HL-60/S4 (cell line): ENCODE measurements around the gene NINJ1.
"Not testable (repeated sequence)": the region's sequence is repeated elsewhere in the genome, so short reads cannot be mapped to it uniquely, and the experiment has no call there.

Experiments used
- in situ Hi-C: fragments of 300-500 bp; cut with MboI; formaldehyde crosslinking; loops from 2 replicates; pipeline ENCODE4 v1.14.3; 2022; ENCODE audit warnings: low sequenced_read_pairs

Gene NINJ1

DNA sequence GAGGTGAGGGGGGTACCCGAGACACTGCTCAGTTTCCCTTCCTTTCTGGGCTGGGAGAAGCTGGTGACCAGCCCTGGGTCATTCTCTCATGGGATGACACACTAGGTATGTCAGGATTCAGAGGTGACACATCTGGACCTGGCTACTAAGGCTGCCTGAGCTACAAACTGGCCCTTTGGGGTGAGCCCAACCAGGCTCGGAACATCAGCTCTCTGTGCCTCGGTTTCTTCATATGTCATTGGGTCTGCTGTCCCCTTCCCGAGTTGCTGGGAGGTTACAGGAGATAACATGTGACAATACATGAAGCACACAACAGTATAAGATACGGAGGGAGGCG, 26.3 kb downstream of the NINJ1 start:
- in situ Hi-C loops, result no loop called here

DNA sequence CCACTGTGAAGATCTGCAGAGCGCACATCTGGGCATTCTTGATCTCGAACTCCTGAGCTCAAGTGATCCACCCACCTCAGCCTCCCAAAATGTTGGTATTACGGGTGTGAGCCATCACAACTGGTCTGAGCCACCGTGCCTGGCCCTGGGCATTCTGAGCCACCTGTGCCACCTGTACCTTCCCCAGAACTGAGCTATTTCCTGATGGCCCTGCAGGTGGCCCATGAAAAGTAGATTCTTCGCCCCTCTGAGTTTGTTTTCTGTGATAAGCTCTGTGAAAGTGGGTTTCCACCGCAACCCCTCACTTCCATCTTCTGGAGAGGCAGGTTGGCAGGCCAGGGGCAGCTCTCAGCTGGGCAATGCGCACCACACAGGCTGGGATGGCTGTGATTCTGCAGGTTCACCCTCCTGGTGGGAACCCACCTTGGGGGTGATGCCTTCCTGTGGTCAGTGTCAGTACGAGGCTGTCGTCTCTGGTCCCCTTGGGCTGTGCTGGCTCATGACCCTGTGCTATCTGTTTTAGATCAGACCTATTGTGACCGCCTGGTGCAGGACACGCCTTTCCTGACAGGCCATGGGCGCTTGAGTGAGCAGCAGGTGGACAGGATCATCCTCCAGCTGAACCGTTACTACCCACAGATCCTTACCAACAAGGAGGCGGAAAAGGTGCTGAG, 26.8 kb downstream of the NINJ1 start:
- in situ Hi-C loops, result no loop called here

DNA sequence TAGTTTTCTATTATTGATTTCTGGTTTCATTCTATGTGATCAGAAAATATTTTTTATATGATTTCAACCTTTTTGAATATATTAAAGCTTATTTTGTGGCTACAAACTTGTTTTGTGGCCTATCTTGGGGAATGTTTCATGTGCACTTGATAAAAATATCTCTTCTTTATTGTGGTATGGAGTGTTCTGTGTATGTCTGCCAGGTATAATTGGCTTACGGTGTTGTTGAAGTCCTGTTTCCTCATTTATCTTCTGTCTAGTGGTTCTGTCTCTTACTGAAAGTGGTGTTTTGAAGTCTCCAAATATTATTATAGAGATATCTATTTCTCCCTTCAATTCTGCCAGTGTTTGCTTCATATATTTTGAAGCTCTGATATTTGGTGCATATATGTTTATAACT, 28.4 kb downstream of the NINJ1 start:
- in situ Hi-C loops, result no loop called here

DNA sequence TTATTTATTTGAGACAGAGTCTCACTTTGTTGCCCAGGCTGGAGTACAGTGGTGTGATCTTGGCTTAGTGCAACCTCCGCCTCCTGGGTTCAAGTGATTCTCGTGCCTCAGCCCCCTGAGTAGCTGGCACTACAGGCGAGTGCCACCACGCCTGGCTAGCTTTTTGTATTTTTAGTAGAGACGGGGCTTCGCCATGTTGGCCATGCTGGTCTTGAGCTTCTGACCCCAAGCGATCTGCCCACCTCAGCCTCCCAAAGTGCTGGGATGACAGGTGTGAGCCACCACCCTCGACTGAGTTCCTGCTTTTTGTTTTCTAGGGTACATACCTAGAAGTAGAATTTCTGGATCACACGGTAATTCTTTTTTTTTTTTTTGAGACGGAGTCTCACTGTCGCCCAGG, 33.0 kb downstream of the NINJ1 start:
- in situ Hi-C loops, result not testable (repeated sequence)

DNA sequence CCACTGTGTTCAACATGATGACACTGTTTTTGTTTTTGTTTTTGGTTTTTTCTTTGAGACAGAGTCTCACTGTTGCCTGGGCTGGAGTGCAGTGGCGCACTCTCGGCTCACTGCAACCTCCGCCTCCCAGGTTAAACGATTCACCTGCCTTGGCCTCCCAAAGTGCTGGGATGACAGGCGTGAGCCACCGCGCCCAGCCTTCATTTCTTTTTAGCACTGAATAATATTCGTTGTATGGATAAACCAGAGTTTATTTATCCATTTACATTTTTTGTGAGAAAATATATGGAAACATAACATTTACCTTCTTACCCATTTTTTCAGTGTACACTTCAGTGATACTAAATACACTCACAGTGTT, 33.8 kb downstream of the NINJ1 start:
- in situ Hi-C loops, result no loop called here

DNA sequence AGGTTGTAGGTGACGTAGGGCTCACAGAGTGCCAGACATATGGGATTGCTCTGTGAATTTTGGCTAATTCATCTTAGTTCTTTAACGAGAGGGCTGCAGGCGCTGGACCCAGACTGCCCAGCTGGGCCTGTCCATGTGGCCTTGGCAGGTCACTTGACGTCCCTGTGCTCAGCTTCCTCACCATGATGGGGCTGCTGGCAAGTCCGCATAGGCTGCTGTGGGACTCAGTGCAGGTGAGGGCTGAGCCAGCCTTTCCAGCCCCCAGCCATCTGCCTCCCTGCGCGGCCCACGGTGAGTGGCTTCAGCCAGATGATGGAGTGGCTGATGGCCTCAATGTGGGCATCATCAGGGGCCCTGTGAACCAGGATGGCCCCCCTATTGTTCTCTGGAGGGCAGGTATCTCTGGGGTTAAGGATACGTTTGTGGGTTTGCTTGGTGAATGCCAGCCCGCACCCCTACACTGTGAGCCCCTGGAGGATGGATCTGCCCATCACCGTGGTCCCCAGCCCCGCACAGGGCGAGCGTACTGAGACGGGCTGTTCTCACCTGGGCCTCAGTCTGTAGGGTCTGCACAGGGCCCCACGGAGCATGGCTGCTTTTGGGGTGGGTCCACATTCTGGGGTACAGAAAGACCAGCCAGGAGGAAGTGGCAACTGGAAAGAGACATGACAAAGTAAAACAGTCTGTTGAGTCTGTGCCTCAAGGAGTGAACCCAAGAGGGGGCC, 34.3 kb downstream of the NINJ1 start:
- in situ Hi-C loops, result no loop called here

DNA sequence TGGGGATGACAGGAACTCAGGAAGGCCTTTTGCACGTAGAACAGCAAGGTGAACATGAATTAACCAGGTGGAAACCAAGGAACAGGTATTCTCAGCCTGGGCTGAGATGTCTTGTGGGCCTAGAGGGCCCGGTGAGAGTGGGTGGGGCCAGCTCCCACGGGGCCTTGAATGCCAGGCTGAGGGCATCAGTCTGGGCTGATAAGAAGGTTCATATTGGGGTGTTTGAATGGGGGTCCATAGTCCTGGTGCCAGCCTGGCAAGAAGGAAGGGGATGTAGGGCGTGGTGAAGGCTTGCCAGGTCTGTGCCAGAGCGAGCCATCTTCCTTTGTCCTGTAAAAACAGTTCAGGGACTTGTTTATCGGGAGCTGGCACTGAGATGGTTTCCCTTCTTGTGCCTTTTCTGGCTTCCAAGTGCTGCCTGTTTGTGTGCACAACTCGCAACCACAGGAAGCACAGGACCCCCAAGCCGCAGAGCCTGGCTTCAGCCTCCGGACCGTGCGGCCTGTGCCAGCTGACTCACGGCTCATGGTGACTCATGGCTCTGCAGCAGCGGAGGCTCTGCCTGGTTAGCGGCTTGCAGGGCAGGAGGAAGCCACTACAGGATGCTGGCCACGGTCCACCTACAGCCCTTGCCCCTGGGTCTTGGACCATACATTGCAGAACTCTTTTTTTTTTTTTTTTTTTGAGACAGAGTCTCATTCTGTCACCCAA, 35.7 kb downstream of the NINJ1 start:
- in situ Hi-C loops, result no loop called here

DNA sequence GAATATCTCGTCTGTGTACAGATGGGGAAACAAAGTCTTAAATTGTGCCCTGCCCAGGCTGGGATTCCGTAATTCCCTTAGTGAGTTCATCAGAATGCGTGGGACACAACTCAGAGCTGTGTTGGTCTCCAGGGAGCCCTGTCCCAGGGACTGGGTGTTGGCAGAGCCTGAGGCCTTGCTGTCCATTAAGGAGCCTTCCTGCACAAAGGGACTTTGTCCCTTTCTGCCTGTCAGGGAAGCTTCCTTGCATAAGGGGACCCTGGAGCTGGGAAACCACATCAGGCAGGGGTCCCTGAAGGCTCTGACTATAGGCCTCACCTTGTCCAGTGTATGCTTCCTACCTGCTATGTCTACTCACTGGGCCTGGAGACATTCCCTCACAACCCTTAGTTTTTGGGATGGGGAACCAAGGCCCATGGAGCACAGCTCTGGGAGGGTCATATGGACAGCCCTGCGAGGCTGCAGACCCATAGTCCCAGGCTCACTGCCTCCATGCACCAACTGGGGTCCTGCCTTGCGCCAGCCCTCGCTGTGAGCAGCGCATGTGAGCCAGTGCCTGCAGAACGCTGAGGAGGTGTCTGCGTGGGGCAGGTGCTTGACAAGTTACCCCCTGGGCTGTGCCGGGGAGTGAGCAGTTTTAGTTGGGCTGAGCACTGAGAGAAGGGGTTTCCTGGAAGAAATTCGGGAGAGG, 36.4 kb downstream of the NINJ1 start:
- in situ Hi-C loops, result no loop called here

DNA sequence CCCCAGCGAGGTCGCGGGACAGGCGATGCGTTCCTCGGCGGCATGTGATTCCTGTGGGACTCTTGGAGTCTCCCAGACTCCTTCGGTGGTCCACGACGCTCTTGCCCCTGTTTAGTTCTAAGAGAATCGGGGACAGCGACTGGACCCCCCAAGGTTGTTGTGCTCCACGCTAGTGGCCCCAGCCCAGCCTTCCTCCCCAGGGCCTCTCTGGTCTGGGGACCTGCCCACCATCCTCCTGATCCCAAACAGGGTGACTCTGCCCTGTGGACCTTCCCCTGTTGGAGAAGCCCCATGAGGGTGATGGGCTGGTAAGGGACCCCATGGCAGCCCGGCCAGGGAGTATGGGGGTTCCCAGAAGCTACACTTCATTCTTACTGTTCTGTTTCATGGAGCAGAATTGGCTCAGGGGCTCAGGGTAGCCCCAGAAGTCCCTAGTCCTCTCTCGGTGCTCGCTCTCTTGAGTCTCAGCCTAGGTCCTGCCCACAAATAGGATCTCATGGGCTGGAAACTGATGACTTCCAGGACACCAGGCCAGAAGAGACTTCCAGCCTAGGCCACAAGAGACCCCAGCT, 37.2 kb downstream of the NINJ1 start:
- in situ Hi-C loops, result no loop called here

DNA sequence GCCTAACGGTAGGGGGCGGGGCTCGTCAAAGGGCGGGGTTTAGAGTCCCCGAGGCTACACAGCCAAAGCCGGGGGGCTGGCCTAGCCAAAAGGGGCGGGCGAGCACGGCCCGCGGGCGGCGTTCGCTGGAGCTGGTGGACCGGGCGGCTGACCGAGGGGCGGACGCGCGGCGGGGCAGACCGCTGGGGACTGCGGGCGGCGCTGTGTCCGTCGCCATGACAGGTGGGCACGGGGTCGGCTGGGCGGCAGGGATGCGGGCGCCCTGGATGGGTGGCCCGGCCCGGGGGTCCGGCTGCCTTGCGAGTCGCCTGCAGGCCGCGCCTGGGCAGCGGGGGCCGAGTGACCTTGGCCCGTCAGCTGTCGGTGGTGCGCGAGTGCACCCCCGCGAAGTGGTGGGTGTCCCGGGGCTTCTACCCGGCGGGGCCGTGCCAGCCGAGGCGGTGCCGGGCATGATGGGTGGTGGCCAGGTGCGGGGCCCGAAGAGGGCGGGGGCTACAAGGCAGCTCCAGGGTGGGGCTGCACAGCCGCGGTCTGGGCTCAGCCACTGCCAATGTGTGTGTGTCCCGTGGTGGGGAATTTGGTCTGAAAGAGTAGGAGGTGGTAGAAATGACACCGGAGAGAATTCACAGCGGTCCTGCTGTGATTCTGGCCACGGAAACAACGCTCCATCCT, 37.8 kb downstream of the NINJ1 start, which contains the start of gene CARD19:
Gene CARD19 (plus strand): TSS at position 87 of the 672 bp plus-strand sequence. CDS start 129 bp downstream, at position 216.
- in situ Hi-C loops, result no loop called here

DNA sequence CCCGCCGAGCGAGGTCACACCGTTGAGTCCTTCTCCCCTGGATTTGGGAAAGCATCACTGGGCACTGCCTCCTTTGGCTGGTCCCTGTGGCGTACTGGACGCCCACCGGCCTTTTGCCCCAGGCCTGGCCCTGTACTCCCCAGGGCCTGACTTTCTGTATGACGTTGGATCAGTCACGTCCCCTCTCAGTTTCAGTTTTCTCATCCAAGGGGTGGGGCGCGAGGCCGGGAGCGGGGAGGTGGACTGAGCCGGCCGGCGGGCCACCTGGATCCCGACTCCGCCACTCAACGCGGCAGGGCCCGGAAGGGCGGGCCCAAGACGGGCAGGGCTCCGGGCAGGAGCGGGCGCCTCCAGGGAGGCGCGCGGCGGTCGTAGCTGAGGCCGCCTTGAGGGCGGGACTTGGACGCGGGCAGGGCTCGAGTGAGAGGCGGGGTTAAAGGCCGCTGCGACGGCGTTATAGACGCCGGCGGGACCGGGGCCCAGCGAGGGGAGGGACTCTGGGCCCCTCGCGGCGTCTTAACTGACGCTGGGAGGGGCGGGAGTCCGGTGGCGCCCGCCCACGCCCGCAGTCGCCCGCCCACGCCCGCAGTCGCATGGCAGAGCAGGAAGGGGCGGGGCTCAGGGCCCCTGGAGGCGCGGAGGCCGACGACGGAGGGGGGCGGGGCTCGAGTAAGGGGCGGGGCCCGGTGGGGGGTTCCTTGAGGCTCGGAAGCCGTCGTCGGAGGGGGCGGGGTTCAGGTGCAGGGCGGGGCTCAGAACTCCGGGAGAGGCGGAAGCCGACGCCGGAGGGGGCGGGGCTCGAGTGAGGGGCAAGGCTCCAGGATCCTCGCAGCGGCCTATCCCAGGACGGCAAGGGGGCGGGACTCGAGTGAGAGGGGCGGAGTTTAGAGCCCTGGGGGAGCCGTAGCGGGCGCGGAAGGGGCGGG, 38.6 kb downstream of the NINJ1 start:
- in situ Hi-C loops, result no loop called here

DNA sequence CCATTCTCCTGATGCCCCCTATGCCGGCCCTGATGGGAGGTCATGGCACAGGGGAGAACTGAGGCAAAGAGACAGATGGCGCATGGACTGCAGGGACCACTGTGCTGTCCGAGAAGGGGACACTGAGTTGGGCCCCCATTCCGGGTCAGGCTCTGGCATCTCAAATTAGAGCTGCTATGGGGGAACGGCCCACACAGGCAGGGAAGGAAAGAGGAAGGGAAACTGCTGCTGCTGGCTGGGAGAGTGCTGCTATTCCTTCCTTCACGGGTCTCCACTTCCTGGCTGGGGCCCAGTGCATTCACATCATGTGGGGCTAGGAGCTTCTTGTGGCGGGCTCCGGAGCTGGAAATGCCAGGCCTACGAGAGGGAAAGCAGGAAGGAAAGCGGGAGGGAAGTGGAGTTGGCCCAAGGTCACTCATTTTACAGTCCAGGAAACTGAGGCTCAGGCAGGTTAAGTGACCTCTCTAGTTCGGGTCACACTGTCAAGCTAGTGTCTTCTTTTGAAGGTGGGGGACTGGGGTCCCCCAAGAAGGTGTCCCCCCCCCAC, 39.3 kb downstream of the NINJ1 start:
- in situ Hi-C loops, result no loop called here

DNA sequence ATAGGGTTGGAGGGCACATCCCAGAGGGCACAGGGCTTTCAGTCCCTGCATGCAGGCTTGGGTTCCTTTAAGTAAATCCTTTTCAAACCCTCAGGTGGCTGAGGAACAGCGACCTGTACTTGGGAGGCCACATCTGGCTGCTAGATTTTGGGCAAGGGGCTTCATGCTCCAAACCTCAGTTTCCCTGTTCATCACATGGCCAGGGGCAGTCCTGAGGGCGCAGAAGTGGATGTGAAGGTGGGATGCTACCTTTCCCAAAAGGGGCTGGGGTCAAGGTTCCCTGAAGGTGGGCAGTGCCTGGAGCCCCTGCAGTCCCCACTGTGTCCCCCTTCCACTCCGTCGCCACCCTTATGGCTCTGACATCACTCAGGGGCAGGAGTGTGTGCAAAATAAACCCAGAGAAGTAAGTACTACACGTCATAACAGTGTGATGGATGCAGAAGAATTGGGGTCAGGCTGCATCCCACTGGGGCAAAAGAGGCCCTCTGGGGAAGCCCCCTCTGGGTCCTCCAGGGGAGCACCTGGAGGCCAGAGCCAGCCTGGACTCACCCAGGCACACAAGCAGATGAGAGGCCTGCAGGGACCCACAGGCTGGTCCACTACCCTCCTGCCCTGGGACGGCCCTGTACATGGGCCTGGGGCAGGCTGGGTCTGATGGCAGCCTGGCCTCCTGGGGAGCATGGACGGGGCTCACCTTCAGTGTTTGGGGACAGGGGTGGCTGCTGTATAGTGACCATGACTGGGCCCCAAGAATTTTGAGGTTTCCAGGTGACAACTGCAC, 40.0 kb downstream of the NINJ1 start:
- in situ Hi-C loops, result no loop called here

DNA sequence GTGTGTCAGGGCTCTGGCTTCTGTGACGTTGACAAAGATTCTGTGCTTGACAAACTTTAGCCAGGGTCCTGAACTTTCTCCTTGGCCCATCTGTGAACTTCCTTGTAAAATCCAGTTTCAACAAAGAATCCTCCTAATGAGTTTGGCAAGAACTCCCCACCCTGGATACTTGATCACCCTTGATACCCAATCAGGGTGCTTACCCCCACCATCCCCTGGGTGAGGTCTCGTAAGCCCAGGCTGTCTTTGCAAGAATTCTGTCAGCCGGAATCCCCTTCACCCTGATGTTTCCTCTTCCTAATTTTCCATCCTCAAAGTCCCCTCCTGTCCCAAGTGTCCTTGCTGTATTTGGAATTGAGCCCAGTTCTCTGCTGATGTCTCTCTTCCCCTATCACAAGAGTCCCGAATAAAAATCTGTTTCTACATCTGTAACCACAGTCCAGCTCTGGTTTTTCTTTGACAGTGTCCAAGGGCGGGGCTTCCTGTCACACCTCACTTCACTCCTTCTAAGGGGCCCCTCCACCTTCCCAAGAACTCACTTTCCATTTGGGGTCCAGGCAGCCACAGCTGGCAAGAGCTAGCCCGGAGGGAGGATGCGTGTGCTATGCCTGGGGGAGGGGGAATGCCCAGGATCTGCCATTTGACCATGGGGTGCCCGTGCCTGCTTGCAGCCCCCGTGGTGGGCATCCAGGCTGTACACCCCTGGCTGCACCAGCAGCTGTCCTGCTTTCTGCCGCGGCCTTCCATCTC, 40.7 kb downstream of the NINJ1 start:
- in situ Hi-C loops, result no loop called here

DNA sequence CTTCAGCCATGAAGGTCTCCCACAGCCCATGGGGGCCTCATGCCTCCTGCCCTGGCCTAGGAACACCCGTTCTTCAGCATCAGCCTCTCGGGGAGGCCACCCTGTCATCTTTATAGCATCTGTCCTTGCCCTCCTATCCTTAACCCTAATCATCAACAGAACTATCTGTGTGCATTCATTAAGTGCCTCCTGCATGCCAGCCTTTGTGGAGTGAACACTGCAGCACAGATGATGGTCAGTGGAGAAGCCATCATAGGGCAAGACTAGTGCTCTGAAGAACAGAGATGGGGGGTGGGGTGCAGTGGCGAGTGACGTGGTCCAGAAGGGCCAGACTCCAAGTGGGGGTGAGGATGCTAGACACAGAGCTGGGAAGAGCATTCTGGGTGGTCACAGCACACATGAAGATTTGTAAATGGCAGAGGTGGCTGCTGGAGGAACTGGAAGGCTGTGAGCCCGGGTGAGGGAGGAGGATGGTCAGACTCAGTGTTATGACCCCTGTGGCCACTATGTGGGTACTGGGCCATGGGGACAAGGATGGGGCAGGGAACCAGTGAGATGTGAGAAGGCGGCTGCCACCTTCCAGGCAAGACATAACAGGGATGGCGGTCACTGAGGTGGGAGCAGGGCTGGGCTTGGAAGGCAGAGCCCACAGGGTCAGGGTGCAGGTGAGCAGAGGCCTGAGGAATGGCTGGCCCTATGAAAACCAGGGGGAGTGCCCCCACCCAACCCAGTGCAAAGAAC, 41.6 kb downstream of the NINJ1 start:
- in situ Hi-C loops, result no loop called here

DNA sequence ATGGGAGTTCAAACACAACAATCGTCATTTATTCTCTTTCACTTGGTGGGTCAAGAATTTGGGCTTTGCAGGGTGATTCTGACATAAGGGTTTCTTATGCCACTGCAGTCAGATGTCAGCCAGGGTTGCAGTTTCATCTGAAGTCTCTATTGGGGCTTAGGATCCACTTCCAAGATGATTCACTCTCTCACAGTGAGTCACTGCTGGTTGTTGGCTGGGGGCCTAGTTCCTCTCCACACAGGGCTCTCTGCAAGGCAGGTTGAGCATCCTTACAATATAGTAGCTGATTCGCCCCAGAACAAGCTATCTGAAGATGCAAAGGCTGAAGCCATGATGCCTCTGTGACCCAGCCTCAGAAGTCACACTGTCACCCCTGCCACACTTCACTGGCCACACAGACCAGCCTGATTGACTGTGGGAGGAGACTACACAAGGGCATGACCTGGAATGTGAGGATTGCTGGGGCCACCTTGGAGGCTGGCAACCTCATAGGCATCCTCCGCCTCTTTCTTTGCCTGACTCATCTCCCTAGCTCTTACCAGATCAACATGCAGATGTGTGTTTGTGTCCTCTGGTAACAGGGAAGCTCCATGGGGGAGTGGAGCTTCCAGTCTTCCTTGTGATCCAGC, 42.5 kb downstream of the NINJ1 start:
- in situ Hi-C loops, result no loop called here

DNA sequence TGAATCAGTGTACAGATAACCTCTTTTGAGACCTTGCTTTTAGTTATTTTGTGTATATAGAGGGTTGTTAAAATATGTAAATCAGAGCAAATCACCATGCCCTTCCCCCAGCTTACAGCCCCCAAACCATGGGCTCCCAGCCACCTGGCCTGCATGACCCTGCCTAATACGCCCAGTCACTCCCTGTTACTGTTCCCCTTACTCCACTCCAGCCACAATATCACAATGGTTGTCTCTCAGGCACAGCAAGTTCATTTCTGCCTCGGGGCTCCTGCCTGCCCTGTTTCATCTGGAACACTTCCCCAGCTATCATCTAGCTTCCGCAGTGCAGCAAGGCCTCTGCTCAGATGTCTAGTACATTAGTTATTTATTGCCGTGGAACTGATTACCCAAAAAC, 43.0 kb downstream of the NINJ1 start:
- in situ Hi-C loops, result no loop called here
